ENCODE results near the gene RALGPS1. TPM values are rescaled to one million over a fixed set of nuclear protein-coding genes. Genes with fewer than 3 reads are reported as not detected.

The RALGPS1 gene
- total and polyA plus RNA-seq, 2 donors (not counting 1 experiment from before 2014, with no cell fraction given) = 2.0 to 5.9 TPM

- H4K20me1 ChIP-seq (ENCODE audit: control insufficient read depth, extremely low read depth, insufficient read depth, low read length) = no peaks in the 10 kb centered on the region
- H3K4me2 ChIP-seq (ENCODE audit: extremely low read depth, insufficient read depth, low read length) = no peak overlapping the region
- no peak for TF ChIP-seq EZH2 (IDR thresholded peaks at IDR 0.05; ENCODE audit: low read length, missing control alignments)
- no peak for TF ChIP-seq CTCF (conservative IDR thresholded peaks at IDR 0.05 in 1 of 2, IDR thresholded peaks at IDR 0.05 in 1 of 2; ENCODE audit: low read depth in 1 of 2, low read length in 2 of 2)
- no peaks in the 10 kb centered on the region for H3K27me3 ChIP-seq (ENCODE audit: control insufficient read depth, insufficient read depth, low read length)
- DNase-seq (ENCODE audit: low read depth in 2 of 2) = peak in 1 of 2 donors; percentile 20
- H3K9me3 ChIP-seq (ENCODE audit: control insufficient read depth, insufficient read depth, low read depth, low read length) = no peaks in the 10 kb centered on the region
- H3K79me2 ChIP-seq (ENCODE audit: control insufficient read depth, insufficient read depth, low read length) = no peaks in the 10 kb centered on the region
- no peak overlapping the region for H3K27ac ChIP-seq (ENCODE audit: insufficient read depth, low read length)
- H3K4me1 ChIP-seq (ENCODE audit: control insufficient read depth, extremely low read depth, insufficient read depth, low read length) = peaks cover 5% of the 10 kb centered on the region
- no peak overlapping the region for H3K9ac ChIP-seq (ENCODE audit: insufficient read depth, low read length)
- H3K4me3 ChIP-seq (replicated peaks in 1 of 4; ENCODE audit: control extremely low read depth in 1 of 4, insufficient read depth in 1 of 4, low read depth in 3 of 4, low read length in 4 of 4) = no peak overlapping the region
- no peaks in the 10 kb centered on the region for H3K36me3 ChIP-seq (ENCODE audit: control insufficient read depth, insufficient read depth, low read length)
- no peak overlapping the region for H2AFZ ChIP-seq (ENCODE audit: low read length)
Measured at GRCh38 chr9:127194881-127195713, 280.5 kb downstream of the RALGPS1 start.

GRCh38 chr9:127195976-127196825 is 281.6 kb downstream of the RALGPS1 start:
- TF ChIP-seq CTCF (conservative IDR thresholded peaks at IDR 0.05 in 1 of 2, IDR thresholded peaks at IDR 0.05 in 1 of 2; ENCODE audit: low read depth in 1 of 2, low read length in 2 of 2) = no peak
- no peak for TF ChIP-seq EZH2 (IDR thresholded peaks at IDR 0.05; ENCODE audit: low read length, missing control alignments)
- Histone ChIP-seq H3K4me2 (ENCODE audit: extremely low read depth, insufficient read depth, low read length) (no peak overlapping the region), H2AFZ (ENCODE audit: low read length) (no peak overlapping the region), H3K36me3 (ENCODE audit: control insufficient read depth, insufficient read depth, low read length) (no peaks in the 10 kb centered on the region), H3K27ac (ENCODE audit: insufficient read depth, low read length) (no peak overlapping the region), H3K9me3 (ENCODE audit: control insufficient read depth, insufficient read depth, low read depth, low read length) (no peaks in the 10 kb centered on the region), H3K4me1 (ENCODE audit: control insufficient read depth, extremely low read depth, insufficient read depth, low read length) (peaks cover 5% of the 10 kb centered on the region), H3K9ac (ENCODE audit: insufficient read depth, low read length) (no peak overlapping the region), H3K79me2 (ENCODE audit: control insufficient read depth, insufficient read depth, low read length) (no peaks in the 10 kb centered on the region), H3K27me3 (ENCODE audit: control insufficient read depth, insufficient read depth, low read length) (no peaks in the 10 kb centered on the region), H4K20me1 (ENCODE audit: control insufficient read depth, extremely low read depth, insufficient read depth, low read length) (no peaks in the 10 kb centered on the region), H3K4me3 (replicated peaks in 1 of 4; ENCODE audit: control extremely low read depth in 1 of 4, insufficient read depth in 1 of 4, low read depth in 3 of 4, low read length in 4 of 4) (no peak overlapping the region)
- no peak for DNase-seq (ENCODE audit: low read depth in 2 of 2)

GRCh38 chr9:127196826-127197145 is 282.2 kb downstream of the RALGPS1 start:
- H4K20me1 ChIP-seq (ENCODE audit: control insufficient read depth, extremely low read depth, insufficient read depth, low read length) = no peaks in the 10 kb centered on the region
- no peaks in the 10 kb centered on the region for H3K9me3 ChIP-seq (ENCODE audit: control insufficient read depth, insufficient read depth, low read depth, low read length)
- peak in 1 of 2 donors; percentile 40 for DNase-seq (ENCODE audit: low read depth in 2 of 2)
- H3K4me3 ChIP-seq (replicated peaks in 1 of 4; ENCODE audit: control extremely low read depth in 1 of 4, insufficient read depth in 1 of 4, low read depth in 3 of 4, low read length in 4 of 4) = no peak overlapping the region
- no peaks in the 10 kb centered on the region for H3K27me3 ChIP-seq (ENCODE audit: control insufficient read depth, insufficient read depth, low read length)
- peaks cover 5% of the 10 kb centered on the region for H3K4me1 ChIP-seq (ENCODE audit: control insufficient read depth, extremely low read depth, insufficient read depth, low read length)
- H3K4me2 ChIP-seq (ENCODE audit: extremely low read depth, insufficient read depth, low read length) = no peak overlapping the region
- H3K27ac ChIP-seq (ENCODE audit: insufficient read depth, low read length) = no peak overlapping the region
- no peak overlapping the region for H2AFZ ChIP-seq (ENCODE audit: low read length)
- no peak overlapping the region for H3K9ac ChIP-seq (ENCODE audit: insufficient read depth, low read length)
- no peaks in the 10 kb centered on the region for H3K36me3 ChIP-seq (ENCODE audit: control insufficient read depth, insufficient read depth, low read length)
- H3K79me2 ChIP-seq (ENCODE audit: control insufficient read depth, insufficient read depth, low read length) = no peaks in the 10 kb centered on the region
- TF ChIP-seq EZH2 (IDR thresholded peaks at IDR 0.05; ENCODE audit: low read length, missing control alignments) = no peak
- TF ChIP-seq CTCF (conservative IDR thresholded peaks at IDR 0.05 in 1 of 2, IDR thresholded peaks at IDR 0.05 in 1 of 2; ENCODE audit: low read depth in 1 of 2, low read length in 2 of 2) = no peak

All from fibroblast of lung (primary cell).